T-helper 17 cell (primary cell): ENCODE measurements around the gene UXS1. TPM values are rescaled to one million over a fixed set of nuclear protein-coding genes. Genes with fewer than 3 reads are reported as not detected.
"Not testable (repeated sequence)": the region's sequence is repeated elsewhere in the genome, so short reads cannot be mapped to it uniquely, and the experiment has no call there.

Experiments used
- ATAC-seq: fragments of 150-1000 bp; cut with Tn5 transposase; 2 replicates; pipeline ENCODE4 v1.10.0; 2021; ENCODE audit warnings: mild to moderate bottlenecking, moderate library complexity
- DNase-seq, 3 donors: peaks; one replicate each; pipeline versions ENCODE4 v3.0.0 to v3.0.0-alpha.2; 2020 to 2021
- H3K9me3 ChIP-seq: one replicate; pipeline ENCODE4 v1.7.0; 2013; ENCODE audit warnings: low read length, mild to moderate bottlenecking; ENCODE audit not compliant: control insufficient read depth, poor library complexity, severe bottlenecking
- H3K27ac Mint-ChIP-seq: one replicate; pipeline ENCODE4 v1.8.0; 2022; ENCODE audit warnings: mild to moderate bottlenecking, moderate library complexity, mixed read lengths
- H3K27me3 Mint-ChIP-seq: one replicate; pipeline ENCODE4 v1.8.0; 2022; ENCODE audit warnings: mixed read lengths
- H3K36me3 Mint-ChIP-seq: one replicate; pipeline ENCODE4 v1.8.0; 2022; ENCODE audit warnings: low read depth, mixed read lengths
- H3K4me1 Mint-ChIP-seq: one replicate; pipeline ENCODE4 v1.8.0; 2022; ENCODE audit warnings: mild to moderate bottlenecking, mixed read lengths
- H3K4me3 Mint-ChIP-seq: one replicate; pipeline ENCODE4 v1.8.0; 2022; ENCODE audit warnings: mild to moderate bottlenecking, moderate library complexity, mixed read lengths
- total RNA-seq, 4 donors: library from RNA in 2 of 4; stranded (reverse) in 2 of 4; gene quantifications; one replicate each; pipeline ENCODE4 v1.2.3 and lab custom pipeline; 2022 to 2026

UXS1 gene
- total RNA-seq = 100 to 1,000 TPM in 1 of 2 donors, 10 to 100 TPM in 1; 96.4 to 106 TPM
- total RNA-seq (lab: John Stamatoyannopoulos, UW) = 53.3 to 88.9 reads per million in 2 donors

GRCh38 chr2:106193977-106194778, at the start of gene UXS1:
Gene UXS1, minus strand, starts transcription at chr2:106194301. Its CDS starts 60 bp downstream, at chr2:106194241.
- ATAC-seq (peak; percentile 82), DNase-seq (peak; percentile 96 to 99 (median 99))
- Mint-ChIP-seq H3K27ac (peak within 1 kb of the TSS; percentile 96), H3K4me1 (peaks cover 42% of the 10 kb centered on the region), H3K36me3 (peaks cover 11% of the 10 kb centered on the region), H3K4me3 (peak within 1 kb of the TSS; percentile 94), H3K27me3 (no peaks in the 10 kb centered on the region)
- H3K9me3 ChIP-seq = no peaks in the 10 kb centered on the region

- H3K36me3 Mint-ChIP-seq, H3K27ac Mint-ChIP-seq, H3K9me3 ChIP-seq, H3K4me1 Mint-ChIP-seq, H3K4me3 Mint-ChIP-seq, ATAC-seq, DNase-seq, H3K27me3 Mint-ChIP-seq: not testable (repeated sequence)
These were observed 45.4 kb upstream of the UXS1 start for GRCh38 chr2:106239491-106239890.

GRCh38 chr2:106235392-106235791, 41.3 kb upstream of the UXS1 start:
- ATAC-seq, H3K4me3 Mint-ChIP-seq: not testable (repeated sequence)

GRCh38 chr2:106233350-106233706, 39.2 kb upstream of the UXS1 start:
- Mint-ChIP-seq H3K36me3 (no peaks in the 10 kb centered on the region), H3K4me1 (no peaks in the 10 kb centered on the region), H3K27me3 (peaks cover 4% of the 10 kb centered on the region), H3K4me3 (no peak overlapping the region), H3K27ac (no peak overlapping the region)
- DNase-seq (no peak), ATAC-seq (no peak)
- H3K9me3 ChIP-seq = no peaks in the 10 kb centered on the region

More at GRCh38 chr2:106235392-106235791, 41.3 kb upstream of the UXS1 start:
- H3K9me3 ChIP-seq, DNase-seq, H3K4me1 Mint-ChIP-seq, H3K27me3 Mint-ChIP-seq, H3K27ac Mint-ChIP-seq, H3K36me3 Mint-ChIP-seq: not testable (repeated sequence)

GRCh38 chr2:106232638-106233349, 38.7 kb upstream of the UXS1 start:
- no peaks in the 10 kb centered on the region for H3K9me3 ChIP-seq
- DNase-seq = no peak
- H3K27ac Mint-ChIP-seq = no peak overlapping the region
- ATAC-seq = no peak
- no peaks in the 10 kb centered on the region for H3K36me3 Mint-ChIP-seq
- H3K4me1 Mint-ChIP-seq = no peaks in the 10 kb centered on the region
- no peak overlapping the region for H3K4me3 Mint-ChIP-seq
- peaks cover 4% of the 10 kb centered on the region for H3K27me3 Mint-ChIP-seq

- H3K27ac Mint-ChIP-seq = no peak overlapping the region
- ATAC-seq (no peak), DNase-seq (no peak)
- H3K4me1 Mint-ChIP-seq = peaks cover 3% of the 10 kb centered on the region
- no peak overlapping the region for H3K4me3 Mint-ChIP-seq
- H3K9me3 ChIP-seq = no peaks in the 10 kb centered on the region
- no peaks in the 10 kb centered on the region for H3K36me3 Mint-ChIP-seq
- H3K27me3 Mint-ChIP-seq = no peaks in the 10 kb centered on the region
These were observed 29.2 kb upstream of the UXS1 start for GRCh38 chr2:106223347-106223746.

GRCh38 chr2:106222057-106222456, 28.0 kb upstream of the UXS1 start:
- not testable (repeated sequence) for H3K27me3 Mint-ChIP-seq, H3K4me1 Mint-ChIP-seq, DNase-seq, H3K36me3 Mint-ChIP-seq, H3K9me3 ChIP-seq, H3K27ac Mint-ChIP-seq, H3K4me3 Mint-ChIP-seq, ATAC-seq

GRCh38 chr2:106219813-106220212, 25.7 kb upstream of the UXS1 start:
- Mint-ChIP-seq H3K4me3 (no peak overlapping the region), H3K27ac (no peak overlapping the region)
- no peak for DNase-seq

GRCh38 chr2:106219157-106219556, 25.1 kb upstream of the UXS1 start:
- H3K36me3 Mint-ChIP-seq = not testable (repeated sequence)

More at GRCh38 chr2:106219813-106220212, 25.7 kb upstream of the UXS1 start:
- no peaks in the 10 kb centered on the region for H3K9me3 ChIP-seq
- no peaks in the 10 kb centered on the region for H3K27me3 Mint-ChIP-seq
- no peaks in the 10 kb centered on the region for H3K36me3 Mint-ChIP-seq
- peaks cover 3% of the 10 kb centered on the region for H3K4me1 Mint-ChIP-seq
- ATAC-seq = no peak

GRCh38 chr2:106208874-106209273, 14.8 kb upstream of the UXS1 start:
- DNase-seq (no peak), ATAC-seq (no peak)
- no peak overlapping the region for H3K27ac Mint-ChIP-seq
- H3K36me3 Mint-ChIP-seq = peaks cover 6% of the 10 kb centered on the region
- peaks cover 2% of the 10 kb centered on the region for H3K9me3 ChIP-seq
- H3K27me3 Mint-ChIP-seq = no peaks in the 10 kb centered on the region
- peaks cover 16% of the 10 kb centered on the region for H3K4me1 Mint-ChIP-seq
- no peak overlapping the region for H3K4me3 Mint-ChIP-seq

More at GRCh38 chr2:106219157-106219556, 25.1 kb upstream of the UXS1 start:
- H3K4me1 Mint-ChIP-seq, H3K4me3 Mint-ChIP-seq, H3K27ac Mint-ChIP-seq, DNase-seq, ATAC-seq, H3K9me3 ChIP-seq, H3K27me3 Mint-ChIP-seq: not testable (repeated sequence)

GRCh38 chr2:106208399-106208798, 14.3 kb upstream of the UXS1 start:
- Mint-ChIP-seq H3K4me3 (no peak overlapping the region), H3K27ac (no peak overlapping the region), H3K36me3 (peaks cover 6% of the 10 kb centered on the region), H3K4me1 (peaks cover 16% of the 10 kb centered on the region), H3K27me3 (no peaks in the 10 kb centered on the region)
- ATAC-seq (no peak), DNase-seq (no peak)
- peaks cover 2% of the 10 kb centered on the region for H3K9me3 ChIP-seq

GRCh38 chr2:106207246-106207645, 13.1 kb upstream of the UXS1 start:
- H3K4me1 Mint-ChIP-seq = peaks cover 16% of the 10 kb centered on the region
- ATAC-seq (no peak), DNase-seq (no peak)
- H3K4me3 Mint-ChIP-seq = no peak overlapping the region
- H3K27ac Mint-ChIP-seq = no peak overlapping the region
- peaks cover 2% of the 10 kb centered on the region for H3K9me3 ChIP-seq
- H3K36me3 Mint-ChIP-seq = peaks cover 6% of the 10 kb centered on the region
- H3K27me3 Mint-ChIP-seq = no peaks in the 10 kb centered on the region

GRCh38 chr2:106205488-106205887, 11.4 kb upstream of the UXS1 start:
- DNase-seq (no peak), ATAC-seq (peak; percentile 77)
- H3K9me3 ChIP-seq = peaks cover 4% of the 10 kb centered on the region
- Mint-ChIP-seq H3K4me3 (peak overlapping the region; percentile 2), H3K4me1 (peaks cover 17% of the 10 kb centered on the region), H3K27ac (peak overlapping the region; percentile 72), H3K36me3 (peaks cover 6% of the 10 kb centered on the region), H3K27me3 (no peaks in the 10 kb centered on the region)
